ENCODE measurements around the gene ICAM4.
A peak's percentile ranks its signal among the peaks of the same experiment; 100 is the strongest.

DNA sequence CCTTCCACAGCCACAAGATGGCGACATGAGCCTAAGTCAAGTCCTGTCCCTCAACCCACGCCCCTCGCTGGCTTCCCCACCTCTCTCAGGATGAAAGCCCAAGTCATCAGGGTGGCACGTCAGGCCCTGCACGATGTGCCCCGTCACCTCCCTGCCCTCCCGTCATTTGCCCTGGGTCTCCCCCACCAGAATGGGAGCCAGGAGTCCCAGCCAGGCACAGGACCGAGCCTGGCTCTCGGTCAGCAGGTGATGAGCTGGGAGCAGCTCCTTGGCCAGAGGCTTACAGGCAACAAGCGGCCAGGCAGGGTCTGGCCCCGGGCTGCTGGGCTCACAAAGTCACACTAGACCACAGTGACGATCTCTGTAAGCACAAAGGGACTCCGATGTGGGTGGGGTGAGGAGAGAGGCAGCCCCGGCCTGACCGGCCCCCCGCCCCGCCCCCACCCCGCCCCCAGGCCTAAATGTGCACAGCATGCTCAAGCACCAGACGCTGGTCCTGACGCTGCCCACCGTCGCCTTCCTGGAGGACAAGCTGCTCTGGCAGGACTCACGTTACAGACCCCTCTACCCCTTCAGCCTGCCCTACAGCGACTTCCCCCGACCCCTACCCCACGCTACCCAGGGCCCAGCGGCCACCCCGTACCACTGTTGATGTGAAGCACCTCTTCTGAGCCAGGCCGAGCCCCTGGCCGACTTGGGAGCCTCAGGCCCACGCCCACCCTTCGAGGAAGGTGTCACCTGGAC, 27.4 kb upstream of the ICAM4 start:
- TF ChIP-seq EZH2 (optimal IDR thresholded peaks at IDR 0.05; ENCODE audit: low read depth, low read length) (no peak), CTCF (IDR thresholded peaks at IDR 0.05; ENCODE audit: low read length) (peak; percentile 68)

All from MM.1S (cell line).